WTC11 (cell line): Measurements from ENCODE around the gene SMARCC2. TPM values are rescaled to one million over a fixed set of nuclear protein-coding genes. Genes with fewer than 3 reads are reported as not detected.

Source experiments
- ATF1 ChIP-seq: sonication (generic); formaldehyde crosslinking; IDR thresholded peaks from 2 replicates; pipeline ENCODE4 v1.8.1; 2023; ENCODE audit warnings: mild to moderate bottlenecking, moderate library complexity, missing genetic modification reagents
- CBFB ChIP-seq: sonication (generic); formaldehyde crosslinking; IDR thresholded peaks from 2 replicates; pipeline ENCODE4 v1.8.1; 2022; ENCODE audit warnings: mild to moderate bottlenecking, low read depth, missing genetic modification reagents
- CREB1 ChIP-seq: sonication (generic); formaldehyde crosslinking; IDR thresholded peaks from 2 replicates; pipeline ENCODE4 v1.8.0; 2023; ENCODE audit warnings: mild to moderate bottlenecking, missing genetic modification reagents
- CREM ChIP-seq: sonication (generic); formaldehyde crosslinking; IDR thresholded peaks from 2 replicates; pipeline ENCODE4 v1.8.1; 2022; ENCODE audit warnings: mild to moderate bottlenecking, missing genetic modification reagents, moderate library complexity
- FOXJ3 ChIP-seq: sonication (generic); formaldehyde crosslinking; IDR thresholded peaks from 2 replicates; pipeline ENCODE4 v1.9.0; 2021; ENCODE audit warnings: missing genetic modification reagents, mild to moderate bottlenecking, borderline replicate concordance
- FOXK1 ChIP-seq: sonication (generic); formaldehyde crosslinking; IDR thresholded peaks from 2 replicates; pipeline ENCODE4 v1.8.0; 2022; ENCODE audit warnings: mild to moderate bottlenecking, moderate library complexity, missing genetic modification reagents
- GABPB1 ChIP-seq: sonication (generic); formaldehyde crosslinking; IDR thresholded peaks from 2 replicates; pipeline ENCODE4 v1.8.1; 2023; ENCODE audit warnings: mild to moderate bottlenecking, missing genetic modification reagents
- GRHL2 ChIP-seq: fragments of 250-450 bp; sonication (Bioruptor Pico); IDR thresholded peaks from 2 replicates; pipeline ENCODE4 v1.8.0; 2022; ENCODE audit warnings: mild to moderate bottlenecking, moderate library complexity; ENCODE audit not compliant: insufficient replicate concordance, severe bottlenecking
- MXD4 ChIP-seq: fragments of 250-450 bp; sonication (Bioruptor Pico); IDR thresholded peaks from 2 replicates; pipeline ENCODE4 v1.8.0; 2021; ENCODE audit warnings: mild to moderate bottlenecking, moderate library complexity, borderline replicate concordance
- MYBL2 ChIP-seq: sonication (generic); formaldehyde crosslinking; IDR thresholded peaks from 2 replicates; pipeline ENCODE4 v1.8.1; 2023; ENCODE audit warnings: mild to moderate bottlenecking, moderate library complexity, missing genetic modification reagents
- NFATC4 ChIP-seq: fragments of 250-450 bp; sonication (Bioruptor Pico); IDR thresholded peaks from 2 replicates; pipeline ENCODE4 v1.9.0; 2021; ENCODE audit warnings: mild to moderate bottlenecking
- NFE2L1 ChIP-seq: sonication (generic); formaldehyde crosslinking; IDR thresholded peaks from 2 replicates; pipeline ENCODE4 v1.8.1; 2023; ENCODE audit warnings: missing genetic modification reagents
- OVOL2 ChIP-seq: fragments of 250-450 bp; sonication (Bioruptor Pico); IDR thresholded peaks from 2 replicates; pipeline ENCODE4 v1.9.0; 2021; ENCODE audit warnings: mild to moderate bottlenecking, borderline replicate concordance
- SMAD4 ChIP-seq: sonication (generic); formaldehyde crosslinking; IDR thresholded peaks from 2 replicates; pipeline ENCODE4 v1.8.0; 2022; ENCODE audit warnings: mild to moderate bottlenecking, missing genetic modification reagents
- SP1 ChIP-seq: sonication (generic); formaldehyde crosslinking; conservative IDR thresholded peaks from 2 replicates; pipeline ENCODE4 v1.8.1; 2022; ENCODE audit warnings: missing genetic modification reagents
- TCF7 ChIP-seq: sonication (generic); formaldehyde crosslinking; IDR thresholded peaks from 2 replicates; pipeline ENCODE4 v1.8.0; 2022; ENCODE audit warnings: mild to moderate bottlenecking, low read depth, missing genetic modification reagents, moderate library complexity
- ZNF121 ChIP-seq: sonication (generic); formaldehyde crosslinking; IDR thresholded peaks from 2 replicates; pipeline ENCODE4 v1.8.0; 2023; ENCODE audit warnings: missing genetic modification reagents
- ZNF396 ChIP-seq: fragments of 250-450 bp; sonication (Bioruptor Pico); IDR thresholded peaks from 2 replicates; pipeline ENCODE4 v1.8.0; 2021; ENCODE audit warnings: mild to moderate bottlenecking, moderate library complexity, borderline replicate concordance
- total RNA-seq: library from RNA; stranded (reverse); gene quantifications from 3 replicates; pipeline ENCODE4 v1.2.3, GENCODE V29; 2021
- TF ChIP-seq, protein P1 (sequence below): sonication (generic); formaldehyde crosslinking; IDR thresholded peaks from 2 replicates; pipeline ENCODE4 v1.8.0; 2023; ENCODE audit warnings: missing genetic modification reagents, mild to moderate bottlenecking, borderline replicate concordance
- TF ChIP-seq, protein P2 (sequence below): sonication (generic); formaldehyde crosslinking; IDR thresholded peaks from 2 replicates; pipeline ENCODE4 v1.8.0; 2022; ENCODE audit warnings: mild to moderate bottlenecking, missing genetic modification reagents
- TF ChIP-seq, protein P3 (sequence below): fragments of 250-450 bp; sonication (Bioruptor Pico); IDR thresholded peaks from 2 replicates; pipeline ENCODE4 v2.1.2; 2022; ENCODE audit warnings: mild to moderate bottlenecking, moderate library complexity
- TF ChIP-seq, protein P4 (sequence below): sonication (generic); formaldehyde crosslinking; IDR thresholded peaks from 2 replicates; pipeline ENCODE4 v1.8.1; 2023; ENCODE audit warnings: mild to moderate bottlenecking, missing genetic modification reagents, borderline replicate concordance
- TF ChIP-seq, protein P5 (sequence below): fragments of 250-450 bp; sonication (Bioruptor Pico); IDR thresholded peaks from 2 replicates; pipeline ENCODE4 v1.9.0; 2021; ENCODE audit warnings: mild to moderate bottlenecking
- TF ChIP-seq, protein P6 (sequence below): sonication (generic); formaldehyde crosslinking; IDR thresholded peaks from 2 replicates; pipeline ENCODE4 v1.8.0; 2022; ENCODE audit warnings: mild to moderate bottlenecking, missing genetic modification reagents

SMARCC2 gene
- total RNA-seq, 1 experiment from 2014 or later: 76.8 TPM

DNA sequence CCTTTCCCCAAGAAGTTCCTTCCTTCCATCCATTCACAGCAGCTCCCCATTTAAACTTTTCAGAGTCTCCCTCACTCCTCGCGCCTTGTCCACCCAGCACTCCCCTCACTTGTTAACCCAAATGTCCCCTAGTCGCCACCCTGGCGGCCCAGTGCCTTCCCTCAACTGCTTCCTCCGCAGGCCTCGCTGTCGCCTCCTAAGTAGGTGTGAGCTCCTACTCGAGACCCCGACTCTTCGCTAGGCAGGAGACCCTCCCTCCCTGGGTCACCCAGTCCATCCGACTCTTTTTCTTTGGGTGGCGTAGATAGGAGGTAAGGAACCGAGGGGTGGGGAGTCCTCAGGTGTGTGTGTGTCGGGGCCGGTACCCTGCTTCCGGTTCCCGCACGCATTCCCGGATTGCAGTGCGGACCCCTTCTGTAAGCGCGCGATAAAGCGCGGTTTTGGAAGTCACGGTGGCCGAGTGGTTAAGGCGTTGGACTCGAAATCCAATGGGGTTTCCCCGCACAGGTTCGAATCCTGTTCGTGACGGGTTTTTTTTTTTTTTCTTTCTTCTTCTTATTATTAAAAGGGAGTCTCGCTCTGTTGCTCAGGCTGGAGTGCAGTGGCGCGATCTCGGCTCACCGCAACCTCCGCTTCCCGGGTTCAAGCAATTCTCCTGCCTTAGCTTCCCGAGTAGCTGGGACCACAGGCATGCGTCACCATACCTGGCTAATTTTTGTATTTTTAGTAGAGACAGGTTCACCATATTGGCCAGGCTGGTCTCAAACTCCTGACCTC, 823 bp upstream of the SMARCC2 start (continued):
- TF ChIP-seq, protein P1, sequence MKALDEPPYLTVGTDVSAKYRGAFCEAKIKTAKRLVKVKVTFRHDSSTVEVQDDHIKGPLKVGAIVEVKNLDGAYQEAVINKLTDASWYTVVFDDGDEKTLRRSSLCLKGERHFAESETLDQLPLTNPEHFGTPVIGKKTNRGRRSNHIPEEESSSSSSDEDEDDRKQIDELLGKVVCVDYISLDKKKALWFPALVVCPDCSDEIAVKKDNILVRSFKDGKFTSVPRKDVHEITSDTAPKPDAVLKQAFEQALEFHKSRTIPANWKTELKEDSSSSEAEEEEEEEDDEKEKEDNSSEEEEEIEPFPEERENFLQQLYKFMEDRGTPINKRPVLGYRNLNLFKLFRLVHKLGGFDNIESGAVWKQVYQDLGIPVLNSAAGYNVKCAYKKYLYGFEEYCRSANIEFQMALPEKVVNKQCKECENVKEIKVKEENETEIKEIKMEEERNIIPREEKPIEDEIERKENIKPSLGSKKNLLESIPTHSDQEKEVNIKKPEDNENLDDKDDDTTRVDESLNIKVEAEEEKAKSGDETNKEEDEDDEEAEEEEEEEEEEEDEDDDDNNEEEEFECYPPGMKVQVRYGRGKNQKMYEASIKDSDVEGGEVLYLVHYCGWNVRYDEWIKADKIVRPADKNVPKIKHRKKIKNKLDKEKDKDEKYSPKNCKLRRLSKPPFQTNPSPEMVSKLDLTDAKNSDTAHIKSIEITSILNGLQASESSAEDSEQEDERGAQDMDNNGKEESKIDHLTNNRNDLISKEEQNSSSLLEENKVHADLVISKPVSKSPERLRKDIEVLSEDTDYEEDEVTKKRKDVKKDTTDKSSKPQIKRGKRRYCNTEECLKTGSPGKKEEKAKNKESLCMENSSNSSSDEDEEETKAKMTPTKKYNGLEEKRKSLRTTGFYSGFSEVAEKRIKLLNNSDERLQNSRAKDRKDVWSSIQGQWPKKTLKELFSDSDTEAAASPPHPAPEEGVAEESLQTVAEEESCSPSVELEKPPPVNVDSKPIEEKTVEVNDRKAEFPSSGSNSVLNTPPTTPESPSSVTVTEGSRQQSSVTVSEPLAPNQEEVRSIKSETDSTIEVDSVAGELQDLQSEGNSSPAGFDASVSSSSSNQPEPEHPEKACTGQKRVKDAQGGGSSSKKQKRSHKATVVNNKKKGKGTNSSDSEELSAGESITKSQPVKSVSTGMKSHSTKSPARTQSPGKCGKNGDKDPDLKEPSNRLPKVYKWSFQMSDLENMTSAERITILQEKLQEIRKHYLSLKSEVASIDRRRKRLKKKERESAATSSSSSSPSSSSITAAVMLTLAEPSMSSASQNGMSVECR (CRISPR knock-in tag): no peak; the same call in 1 of the 2 replicates
- TF ChIP-seq FOXJ3: no peak
- peak; percentile 37; the same call in 1 of the 2 replicates for TF ChIP-seq SP1 (CRISPR knock-in tag)
- TF ChIP-seq MXD4: no peak
- 0 out of 2 replicates have a peak, but pooled peaks have one; percentile 37 for TF ChIP-seq ATF1 (CRISPR knock-in tag)
- 0 out of 2 replicates have a peak, but pooled peaks have one; percentile 36 for TF ChIP-seq FOXK1 (CRISPR knock-in tag)
- TF ChIP-seq ZNF396 (CRISPR knock-in tag): no peak; the same call in 1 of the 2 replicates
- TF ChIP-seq CREB1 (CRISPR knock-in tag): no peak
- TF ChIP-seq, protein P2, sequence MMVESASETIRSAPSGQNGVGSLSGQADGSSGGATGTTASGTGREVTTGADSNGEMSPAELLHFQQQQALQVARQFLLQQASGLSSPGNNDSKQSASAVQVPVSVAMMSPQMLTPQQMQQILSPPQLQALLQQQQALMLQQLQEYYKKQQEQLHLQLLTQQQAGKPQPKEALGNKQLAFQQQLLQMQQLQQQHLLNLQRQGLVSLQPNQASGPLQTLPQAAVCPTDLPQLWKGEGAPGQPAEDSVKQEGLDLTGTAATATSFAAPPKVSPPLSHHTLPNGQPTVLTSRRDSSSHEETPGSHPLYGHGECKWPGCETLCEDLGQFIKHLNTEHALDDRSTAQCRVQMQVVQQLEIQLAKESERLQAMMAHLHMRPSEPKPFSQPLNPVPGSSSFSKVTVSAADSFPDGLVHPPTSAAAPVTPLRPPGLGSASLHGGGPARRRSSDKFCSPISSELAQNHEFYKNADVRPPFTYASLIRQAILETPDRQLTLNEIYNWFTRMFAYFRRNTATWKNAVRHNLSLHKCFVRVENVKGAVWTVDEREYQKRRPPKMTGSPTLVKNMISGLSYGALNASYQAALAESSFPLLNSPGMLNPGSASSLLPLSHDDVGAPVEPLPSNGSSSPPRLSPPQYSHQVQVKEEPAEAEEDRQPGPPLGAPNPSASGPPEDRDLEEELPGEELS (CRISPR knock-in tag): peak; percentile 69; the same call in 1 of the 2 replicates
- TF ChIP-seq SMAD4 (CRISPR knock-in tag): no peak
- TF ChIP-seq, protein P3, sequence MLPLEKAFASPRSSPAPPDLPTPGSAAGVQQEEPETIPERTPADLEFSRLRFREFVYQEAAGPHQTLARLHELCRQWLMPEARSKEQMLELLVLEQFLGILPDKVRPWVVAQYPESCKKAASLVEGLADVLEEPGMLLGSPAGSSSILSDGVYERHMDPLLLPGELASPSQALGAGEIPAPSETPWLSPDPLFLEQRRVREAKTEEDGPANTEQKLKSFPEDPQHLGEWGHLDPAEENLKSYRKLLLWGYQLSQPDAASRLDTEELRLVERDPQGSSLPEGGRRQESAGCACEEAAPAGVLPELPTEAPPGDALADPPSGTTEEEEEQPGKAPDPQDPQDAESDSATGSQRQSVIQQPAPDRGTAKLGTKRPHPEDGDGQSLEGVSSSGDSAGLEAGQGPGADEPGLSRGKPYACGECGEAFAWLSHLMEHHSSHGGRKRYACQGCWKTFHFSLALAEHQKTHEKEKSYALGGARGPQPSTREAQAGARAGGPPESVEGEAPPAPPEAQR (CRISPR knock-in tag): no peak
- no peak for TF ChIP-seq MYBL2 (CRISPR knock-in tag)
- peak; percentile 62; the same call in 1 of the 2 replicates for TF ChIP-seq CREM (CRISPR knock-in tag)
- TF ChIP-seq ZNF121 (CRISPR knock-in tag): peak; percentile 87
- TF ChIP-seq, protein P4, sequence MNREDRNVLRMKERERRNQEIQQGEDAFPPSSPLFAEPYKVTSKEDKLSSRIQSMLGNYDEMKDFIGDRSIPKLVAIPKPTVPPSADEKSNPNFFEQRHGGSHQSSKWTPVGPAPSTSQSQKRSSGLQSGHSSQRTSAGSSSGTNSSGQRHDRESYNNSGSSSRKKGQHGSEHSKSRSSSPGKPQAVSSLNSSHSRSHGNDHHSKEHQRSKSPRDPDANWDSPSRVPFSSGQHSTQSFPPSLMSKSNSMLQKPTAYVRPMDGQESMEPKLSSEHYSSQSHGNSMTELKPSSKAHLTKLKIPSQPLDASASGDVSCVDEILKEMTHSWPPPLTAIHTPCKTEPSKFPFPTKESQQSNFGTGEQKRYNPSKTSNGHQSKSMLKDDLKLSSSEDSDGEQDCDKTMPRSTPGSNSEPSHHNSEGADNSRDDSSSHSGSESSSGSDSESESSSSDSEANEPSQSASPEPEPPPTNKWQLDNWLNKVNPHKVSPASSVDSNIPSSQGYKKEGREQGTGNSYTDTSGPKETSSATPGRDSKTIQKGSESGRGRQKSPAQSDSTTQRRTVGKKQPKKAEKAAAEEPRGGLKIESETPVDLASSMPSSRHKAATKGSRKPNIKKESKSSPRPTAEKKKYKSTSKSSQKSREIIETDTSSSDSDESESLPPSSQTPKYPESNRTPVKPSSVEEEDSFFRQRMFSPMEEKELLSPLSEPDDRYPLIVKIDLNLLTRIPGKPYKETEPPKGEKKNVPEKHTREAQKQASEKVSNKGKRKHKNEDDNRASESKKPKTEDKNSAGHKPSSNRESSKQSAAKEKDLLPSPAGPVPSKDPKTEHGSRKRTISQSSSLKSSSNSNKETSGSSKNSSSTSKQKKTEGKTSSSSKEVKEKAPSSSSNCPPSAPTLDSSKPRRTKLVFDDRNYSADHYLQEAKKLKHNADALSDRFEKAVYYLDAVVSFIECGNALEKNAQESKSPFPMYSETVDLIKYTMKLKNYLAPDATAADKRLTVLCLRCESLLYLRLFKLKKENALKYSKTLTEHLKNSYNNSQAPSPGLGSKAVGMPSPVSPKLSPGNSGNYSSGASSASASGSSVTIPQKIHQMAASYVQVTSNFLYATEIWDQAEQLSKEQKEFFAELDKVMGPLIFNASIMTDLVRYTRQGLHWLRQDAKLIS (CRISPR knock-in tag): no peak
- no peak for TF ChIP-seq CBFB (CRISPR knock-in tag)
- 0 out of 2 replicates have a peak, but pooled peaks have one; percentile 66 for TF ChIP-seq GABPB1 (CRISPR knock-in tag)
- TF ChIP-seq, protein P5, sequence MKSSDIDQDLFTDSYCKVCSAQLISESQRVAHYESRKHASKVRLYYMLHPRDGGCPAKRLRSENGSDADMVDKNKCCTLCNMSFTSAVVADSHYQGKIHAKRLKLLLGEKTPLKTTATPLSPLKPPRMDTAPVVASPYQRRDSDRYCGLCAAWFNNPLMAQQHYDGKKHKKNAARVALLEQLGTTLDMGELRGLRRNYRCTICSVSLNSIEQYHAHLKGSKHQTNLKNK: no peak
- no peak for TF ChIP-seq NFATC4 (CRISPR knock-in tag)
- no peak for TF ChIP-seq GRHL2 (CRISPR knock-in tag)
- TF ChIP-seq NFE2L1: no peak
- TF ChIP-seq, protein P6, sequence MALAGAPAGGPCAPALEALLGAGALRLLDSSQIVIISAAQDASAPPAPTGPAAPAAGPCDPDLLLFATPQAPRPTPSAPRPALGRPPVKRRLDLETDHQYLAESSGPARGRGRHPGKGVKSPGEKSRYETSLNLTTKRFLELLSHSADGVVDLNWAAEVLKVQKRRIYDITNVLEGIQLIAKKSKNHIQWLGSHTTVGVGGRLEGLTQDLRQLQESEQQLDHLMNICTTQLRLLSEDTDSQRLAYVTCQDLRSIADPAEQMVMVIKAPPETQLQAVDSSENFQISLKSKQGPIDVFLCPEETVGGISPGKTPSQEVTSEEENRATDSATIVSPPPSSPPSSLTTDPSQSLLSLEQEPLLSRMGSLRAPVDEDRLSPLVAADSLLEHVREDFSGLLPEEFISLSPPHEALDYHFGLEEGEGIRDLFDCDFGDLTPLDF: no peak
- TF ChIP-seq OVOL2 (CRISPR knock-in tag): no peak
- TF ChIP-seq TCF7 (CRISPR knock-in tag): no peak
